DMS79 treated with DMSO at 0.1 percent for 48 hours (cell line): ENCODE measurements around the gene TNS2.
A peak's percentile ranks its signal among the peaks of the same experiment; 100 is the strongest.

Experiments
- DNase-seq: peaks from one replicate; lab custom pipeline; 2025; lab: John Stamatoyannopoulos, UW

TNS2 gene

GRCh38 chr12:53068811-53069585 lies 19.1 kb downstream of the TNS2 start:
- no peak for DNase-seq

- no peak for DNase-seq
Observed at GRCh38 chr12:53069621-53070410, 20.0 kb downstream of the TNS2 start.

- DNase-seq, result no peak
Observed at GRCh38 chr12:53070877-53071492, 21.1 kb downstream of the TNS2 start.

GRCh38 chr12:53071591-53072551 lies 22.0 kb downstream of the TNS2 start:
- peak; percentile 54 for DNase-seq

- no peak for DNase-seq
Observed at GRCh38 chr12:53073881-53074280, 24.0 kb downstream of the TNS2 start.

GRCh38 chr12:53074283-53074998 lies 24.6 kb downstream of the TNS2 start:
- DNase-seq, result no peak

- no peak for DNase-seq
Observed at GRCh38 chr12:53074999-53075370, 25.1 kb downstream of the TNS2 start.

- no peak for DNase-seq
Observed at GRCh38 chr12:53076461-53076860, 26.6 kb downstream of the TNS2 start.

GRCh38 chr12:53077030-53077429 lies 27.2 kb downstream of the TNS2 start:
- no peak for DNase-seq

GRCh38 chr12:53078425-53079225 lies 28.8 kb downstream of the TNS2 start:
- DNase-seq, result peak; percentile 65

GRCh38 chr12:53079226-53080117 lies 29.6 kb downstream of the TNS2 start, which contains the start of gene SPRYD3:
Gene SPRYD3, minus strand, starts transcription at chr12:53079390. Its CDS starts 57 bp downstream, at chr12:53079333.
- DNase-seq, result peak; percentile 69

GRCh38 chr12:53082637-53083175 lies 32.8 kb downstream of the TNS2 start:
- DNase-seq, result no peak

- no peak for DNase-seq
Observed at GRCh38 chr12:53086361-53086760, 36.5 kb downstream of the TNS2 start.

- no peak for DNase-seq
Observed at GRCh38 chr12:53090105-53090504, 40.2 kb downstream of the TNS2 start.

GRCh38 chr12:53090554-53090953 lies 40.7 kb downstream of the TNS2 start:
- no peak for DNase-seq

GRCh38 chr12:53091756-53092155 lies 41.9 kb downstream of the TNS2 start:
- DNase-seq, result no peak

GRCh38 chr12:53093777-53094393 lies 44.0 kb downstream of the TNS2 start:
- no peak for DNase-seq

GRCh38 chr12:53094394-53094787 lies 44.5 kb downstream of the TNS2 start:
- no peak for DNase-seq
